IMR-90 (cell line): ENCODE data around the gene PRM3. TPM values are rescaled to one million over a fixed set of nuclear protein-coding genes. Genes with fewer than 3 reads are reported as not detected.
A peak's percentile ranks its signal among the peaks of the same experiment; 100 is the strongest.

Experiments
- ATAC-seq: fragments of 200-7000 bp; cut with Tn5 transposase; 2 replicates; pipeline ENCODE4 v1.9.1; 2020; ENCODE audit warnings: low read depth, mild to moderate bottlenecking, moderate library complexity
- BruUV-seq: library from RNA; stranded (reverse); fragments of 400-500 nt; replicated peaks from 2 replicates; lab custom pipeline; 2021; lab: Mats Ljungman, UMichigan
- CTCF ChIA-PET: fragments of 300-600 bp; formaldehyde crosslinking; extraction: SDS; loops from one replicate; lab custom pipeline; 2021; ENCODE audit warnings: antibody characterized with exemption; lab: Yijun Ruan, JAX
- POLR2A ChIA-PET: fragments of 300-600 bp; sonication (Branson Sonifier 250); formaldehyde crosslinking; loops from one replicate; lab custom pipeline; 2022; ENCODE audit warnings: antibody characterized with exemption; ENCODE audit not compliant: unreplicated experiment; lab: Charles Lee
- DNase-seq: peaks from one replicate; pipeline ENCODE4 v3.0.0; 2013
- H2AFZ ChIP-seq: replicated peaks from 2 replicates; pipeline ENCODE3; 2013; ENCODE audit warnings: low read length, mild to moderate bottlenecking; ENCODE audit not compliant: poor library complexity
- H2AK5ac ChIP-seq: 2 replicates; pipeline ENCODE4 v1.6.1; 2013; ENCODE audit warnings: low read depth, low read length, inconsistent platforms
- H2AK9ac ChIP-seq: replicated peaks from 2 replicates; pipeline ENCODE3; 2013; ENCODE audit warnings: mild to moderate bottlenecking, low read depth, low read length, moderate library complexity; ENCODE audit not compliant: poor library complexity
- H2BK120ac ChIP-seq: 2 replicates; pipeline ENCODE4 v1.6.1; 2013; ENCODE audit warnings: low read depth, low read length, inconsistent platforms
- H2BK15ac ChIP-seq: 3 replicates; pipeline ENCODE4 v1.6.1; 2013; ENCODE audit warnings: low read depth, low read length, inconsistent platforms
- H2BK20ac ChIP-seq: 2 replicates; pipeline ENCODE4 v1.6.1; 2013; ENCODE audit warnings: low read depth, mild to moderate bottlenecking, inconsistent platforms, low read length, moderate library complexity
- H2BK5ac ChIP-seq: 2 replicates; pipeline ENCODE4 v1.6.1; 2013; ENCODE audit warnings: mild to moderate bottlenecking, low read depth, low read length, inconsistent platforms; ENCODE audit not compliant: poor library complexity, severe bottlenecking
- H3K14ac ChIP-seq: replicated peaks from 2 replicates; pipeline ENCODE4 v1.6.1; 2013; ENCODE audit warnings: low read depth, low read length, inconsistent platforms
- H3K18ac ChIP-seq: 2 replicates; pipeline ENCODE4 v1.6.1; 2013; ENCODE audit warnings: low read depth, low read length, control low read depth
- H3K23ac ChIP-seq: 2 replicates; pipeline ENCODE4 v1.6.1; 2013; ENCODE audit warnings: low read depth, low read length, inconsistent platforms
- H3K27ac ChIP-seq: 2 replicates; pipeline ENCODE4 v1.5.1; 2013; ENCODE audit warnings: mild to moderate bottlenecking, control low read depth, low read length; ENCODE audit not compliant: insufficient read depth
- H3K27me3 ChIP-seq: 2 replicates; pipeline ENCODE4 v1.6.1; 2013; ENCODE audit warnings: low read length; ENCODE audit not compliant: control insufficient read depth, insufficient read depth
- H3K36me3 ChIP-seq: 2 replicates; pipeline ENCODE4 v1.6.1; 2013; ENCODE audit warnings: low read length, mixed read lengths; ENCODE audit not compliant: control insufficient read depth, insufficient read depth
- H3K4ac ChIP-seq: 2 replicates; pipeline ENCODE4 v1.6.1; 2013; ENCODE audit warnings: low read depth, low read length, inconsistent platforms
- H3K4me1 ChIP-seq: 2 replicates; pipeline ENCODE4 v1.6.1; 2013; ENCODE audit warnings: low read length, mixed read lengths; ENCODE audit not compliant: control insufficient read depth, insufficient read depth
- H3K4me2 ChIP-seq: 2 replicates; pipeline ENCODE4 v1.6.1; 2013; ENCODE audit warnings: low read depth, mild to moderate bottlenecking, control low read depth, low read length, moderate library complexity
- H3K4me3 ChIP-seq: 2 replicates; pipeline ENCODE4 v1.5.1; 2013; ENCODE audit warnings: low read depth, mild to moderate bottlenecking, control low read depth, low read length, moderate library complexity; ENCODE audit not compliant: insufficient read depth
- H3K56ac ChIP-seq: 2 replicates; pipeline ENCODE4 v1.6.1; 2013; ENCODE audit warnings: low read length, inconsistent platforms; ENCODE audit not compliant: insufficient read depth; ENCODE audit errors: extremely low read depth
- H3K79me1 ChIP-seq, 2 experiments: 2 replicates each; pipeline ENCODE4 v1.6.1; 2013; ENCODE audit warnings: low read length in 2 of 2, inconsistent platforms in 1 of 2, low read depth in 1 of 2
- H3K9ac ChIP-seq: 2 replicates; pipeline ENCODE4 v1.6.1; 2013; ENCODE audit warnings: low read depth, low read length, control low read depth
- H3K9me1 ChIP-seq: 2 replicates; pipeline ENCODE4 v1.6.1; 2013; ENCODE audit warnings: low read length, inconsistent platforms; ENCODE audit not compliant: insufficient read depth
- H3K9me3 ChIP-seq: 2 replicates; pipeline ENCODE4 v1.6.1; 2013; ENCODE audit warnings: low read length; ENCODE audit not compliant: control insufficient read depth, insufficient read depth
- H4K20me1 ChIP-seq: 2 replicates; pipeline ENCODE4 v1.6.1; 2013; ENCODE audit warnings: low read length, inconsistent platforms; ENCODE audit not compliant: insufficient read depth
- H4K5ac ChIP-seq: 2 replicates; pipeline ENCODE4 v1.6.1; 2013; ENCODE audit warnings: mild to moderate bottlenecking, low read depth, low read length, control low read depth
- H4K8ac ChIP-seq, 2 experiments: 2 replicates each; pipeline ENCODE4 v1.6.1; 2013; ENCODE audit warnings: low read depth in 2 of 2, low read length in 2 of 2, control low read depth in 1 of 2, inconsistent platforms in 1 of 2
- H4K91ac ChIP-seq: 2 replicates; pipeline ENCODE4 v1.6.1; 2013; ENCODE audit warnings: low read depth, low read length, inconsistent platforms; ENCODE audit not compliant: insufficient read depth
- CEBPB ChIP-seq: IDR thresholded peaks from 2 replicates; pipeline ENCODE4 v1.6.1; 2012; ENCODE audit warnings: low read depth, low read length, improper control_type of control experiment
- CHD1 ChIP-seq: IDR thresholded peaks from 2 replicates; pipeline ENCODE4 v1.6.1; 2012; ENCODE audit warnings: low read depth, low read length, improper control_type of control experiment
- FOS ChIP-seq: fragments of 150-350 bp; IDR thresholded peaks from 2 replicates; pipeline ENCODE4 v1.6.1; 2016; ENCODE audit warnings: low read depth, low read length
- MXI1 ChIP-seq: IDR thresholded peaks from 2 replicates; pipeline ENCODE4 v1.6.1; 2012; ENCODE audit warnings: low read depth, mild to moderate bottlenecking, low read length, moderate library complexity, borderline replicate concordance
- NFE2L2 ChIP-seq: fragments of 150-350 bp; IDR thresholded peaks from 2 replicates; pipeline ENCODE4 v1.6.1; 2016; ENCODE audit warnings: low read depth, mild to moderate bottlenecking, low read length
- RFX5 ChIP-seq: IDR thresholded peaks from 2 replicates; pipeline ENCODE4 v1.8.0; 2012; ENCODE audit warnings: low read depth, mild to moderate bottlenecking, low read length, moderate library complexity
- WGBS, 2 experiments: methylation state at CpG; one replicate each; pipeline versions ENCODE4 v1.1.5 to v1.1.7; 2013; ENCODE audit warnings: missing lambda C conversion rate in 2 of 2; ENCODE audit not compliant: insufficient read length in 1 of 2; ENCODE audit errors: extremely low coverage in 2 of 2; 5-methylcytosine and 5-hydroxymethylcytosine counted together
- dilution Hi-C: fragments of 300-500 bp; cut with HindIII; formaldehyde crosslinking; loops from one replicate; pipeline ENCODE4 v1.14.3; 2018; ENCODE audit warnings: low sequenced_read_pairs; ENCODE audit not compliant: unreplicated experiment
- in situ Hi-C: fragments of 300-500 bp; cut with MboI; formaldehyde crosslinking; loops from 3 replicates; pipeline ENCODE4 v1.14.3; 2019; ENCODE audit warnings: low sequenced_read_pairs, inconsistent platforms, mixed read lengths
- intact Hi-C: fragments of 100-400 bp; cut with micrococcal nuclease; formaldehyde crosslinking; loops from 2 replicates; pipeline ENCODE4 v1.10.0; 2022
- polyA plus RNA-seq, 3 experiments: library from polyadenylated mRNA; depleted of rRNA; stranded (reverse); fragments of >200 nt; gene quantifications; 2 replicates each; pipeline ENCODE4 v1.2.3, GENCODE V29; 2012; ENCODE audit warnings: low replicate concordance in 1 of 3
- total RNA-seq: library from RNA; depleted of rRNA; stranded (reverse); fragments of >200 nt; gene quantifications from 2 replicates; pipeline ENCODE4 v1.2.3, GENCODE V29; 2012

Gene PRM3
- total and polyA plus RNA-seq, 2 of the 4 experiments (the other 2 are of a cell fraction) = not detected

DNA sequence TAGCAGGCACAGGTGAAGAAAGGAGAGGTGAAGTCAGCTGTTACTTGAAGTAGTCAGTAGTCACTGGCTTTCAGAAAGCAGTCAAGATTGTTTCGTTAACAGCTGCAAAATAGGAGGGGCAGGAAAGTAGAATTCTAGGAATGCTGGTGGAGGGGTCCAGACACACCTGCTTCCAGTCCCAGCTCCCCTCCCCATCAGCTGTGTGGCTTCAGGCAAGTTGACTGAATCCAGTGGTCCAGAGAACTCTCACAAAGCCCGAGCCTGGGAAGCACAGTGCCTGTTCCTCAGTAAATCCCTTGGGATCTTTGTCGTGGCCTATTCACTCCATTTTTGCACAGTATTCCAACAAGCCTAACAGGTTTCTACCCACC is 12.8 kb downstream of the PRM3 start:
- no peak overlapping the region for H3K27ac ChIP-seq
- H4K91ac ChIP-seq = no peak overlapping the region
- H3K9me3 ChIP-seq = no peaks in the 10 kb centered on the region
- no peak overlapping the region for H3K9ac ChIP-seq
- H3K4me2 ChIP-seq = no peak overlapping the region
- 100% methylated on average over 1 of the region's 3 CpGs; no CpG with 5 or more reads in 1 of the 2 experiments for WGBS, 2 experiments
- intact Hi-C loops (no loop called here), dilution Hi-C loops (no loop called here), in situ Hi-C loops (loop anchor here (5.0 kb wide), 1 partner anchor 47 kb away; no protein-coding TSS in a partner anchor)
- no peak overlapping the region for H4K8ac ChIP-seq
- no peak for TF ChIP-seq NFE2L2
- TF ChIP-seq CHD1 = no peak
- TF ChIP-seq CEBPB = no peak
- no peak for TF ChIP-seq FOS
- no peak for TF ChIP-seq MXI1
- TF ChIP-seq RFX5 = no peak
- H2AFZ ChIP-seq = peak overlapping the region; percentile 34
- no peaks in the 10 kb centered on the region; the same call in 1 of the 2 replicates for H4K20me1 ChIP-seq
- H3K18ac ChIP-seq = no peak overlapping the region
- no peak for DNase-seq
- no peaks in the 10 kb centered on the region for H3K36me3 ChIP-seq
- no peak overlapping the region for H2AK9ac ChIP-seq
- H3K9me1 ChIP-seq = no peaks in the 10 kb centered on the region
- H2BK15ac ChIP-seq = no peak overlapping the region
- H3K23ac ChIP-seq = no peak overlapping the region
- peaks cover 10% of the 10 kb centered on the region for H3K4me1 ChIP-seq
- no peak overlapping the region for H3K4ac ChIP-seq
- H4K5ac ChIP-seq = no peak overlapping the region
- no peak overlapping the region for H3K56ac ChIP-seq
- H3K4me3 ChIP-seq = no peak overlapping the region
- no peak overlapping the region for H2BK5ac ChIP-seq
- no peak overlapping the region for H2AK5ac ChIP-seq
- H2BK120ac ChIP-seq = no peak overlapping the region
- H2BK20ac ChIP-seq = no peak overlapping the region
- ChIA-PET POLR2A (no interaction called here), CTCF (interaction anchor here (1.8 kb wide), 1 partner anchor 96 kb away, joined by 5 read pairs; no protein-coding TSS in a partner anchor)
- no peak for ATAC-seq
- peaks cover 12% of the 10 kb centered on the region for H3K27me3 ChIP-seq
- peaks cover 0 to 7% of the 10 kb centered on the region in 2 experiments; a peak in 1 of 4 replicates for H3K79me1 ChIP-seq
- no peak overlapping the region for H3K14ac ChIP-seq
- BruUV-seq = no TSS peak
